Measurements from ENCODE around the gene CHRM4. TPM values are rescaled to one million over a fixed set of nuclear protein-coding genes. Genes with fewer than 3 reads are reported as not detected.
A peak's percentile ranks its signal among the peaks of the same experiment; 100 is the strongest.

The CHRM4 gene
- polyA plus RNA-seq, 2 of the 4 experiments (the other 2 are of a cell fraction): 0.17 to 0.28 TPM

DNA sequence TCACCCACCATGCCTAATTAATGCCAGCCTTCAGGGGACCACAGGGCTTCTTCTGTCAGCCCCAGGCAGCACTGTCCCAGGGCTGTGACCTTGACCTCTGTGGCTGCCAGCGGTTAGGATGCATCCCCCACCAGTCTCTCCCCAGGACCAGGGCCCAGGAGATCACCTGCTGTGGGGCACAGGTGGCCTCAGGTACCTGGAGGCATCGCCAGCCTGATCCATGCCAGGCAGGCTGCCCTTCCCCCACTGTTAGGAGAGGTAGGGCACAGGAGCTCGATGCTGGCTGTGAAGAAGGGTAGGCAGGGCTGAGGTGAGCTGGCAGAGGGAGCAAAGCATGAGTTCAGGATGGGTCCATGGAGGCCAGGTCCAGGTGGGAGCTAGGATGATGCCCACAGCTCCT is 26.8 kb downstream of the CHRM4 start:
- no peak for DNase-seq (ENCODE audit: low read depth in 1 of 2, low spot score in 1 of 2)
- H3K4me2 ChIP-seq: no peak overlapping the region
- H3K9me3 ChIP-seq: no peaks in the 10 kb centered on the region
- no peak overlapping the region for H3K27ac ChIP-seq
- 69% methylated on average over 2 of the region's 3 CpGs for WGBS (ENCODE audit: missing lambda C conversion rate)
- ChIA-PET POLR2A (no interaction called here), CTCF (interaction anchor here (0.8 to 19.6 kb wide), 7 partner anchors 14 to 124 kb away, joined by 3 to 325 read pairs (median 6); partner anchors contain the start of genes CHRM4 and DGKZ)
- no peak overlapping the region for H3K4me3 ChIP-seq
- no peak for ATAC-seq
- no peak for FAIRE-seq
- H3K4me1 ChIP-seq: peaks cover 10% of the 10 kb centered on the region
- TF ChIP-seq HEYL (CRISPR knock-in tag; IDR thresholded peaks at IDR 0.05) (no peak), MAFK (IDR thresholded peaks at IDR 0.05; ENCODE audit: partially characterized antibody) (no peak), CHD4 (IDR thresholded peaks at IDR 0.05; ENCODE audit: borderline replicate concordance) (no peak), HMGXB4 (CRISPR knock-in tag; IDR thresholded peaks at IDR 0.05; ENCODE audit: borderline replicate concordance) (no peak)

DNA sequence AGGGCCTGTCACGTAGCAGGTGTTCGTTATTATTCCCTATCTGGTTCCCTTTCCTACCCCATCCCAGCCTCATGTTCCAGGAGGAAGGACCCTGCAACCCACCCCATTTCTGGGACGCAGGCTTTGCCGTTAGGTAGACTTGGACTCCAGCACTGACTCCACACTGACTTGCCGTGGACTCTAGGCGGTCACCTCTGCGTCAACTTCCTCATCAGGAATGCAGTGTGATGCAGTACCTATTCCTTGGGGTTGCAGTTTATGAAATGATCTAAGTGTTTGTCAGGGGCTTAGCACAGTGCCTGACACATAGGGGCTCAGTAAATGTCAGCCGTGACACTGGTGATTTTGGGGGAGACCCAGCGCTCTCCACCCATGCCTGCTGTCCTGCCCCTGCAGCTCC is 27.5 kb downstream of the CHRM4 start:
- 91% methylated on average over 9 of the region's 9 CpGs for WGBS (ENCODE audit: missing lambda C conversion rate)
- no peak for ATAC-seq
- FAIRE-seq: no peak
- Histone ChIP-seq H3K4me1 (peaks cover 10% of the 10 kb centered on the region), H3K4me3 (no peak overlapping the region), H3K4me2 (no peak overlapping the region), H3K27ac (no peak overlapping the region), H3K9me3 (no peaks in the 10 kb centered on the region)
- ChIA-PET CTCF (interaction anchor here (1.1 to 19.6 kb wide), 5 partner anchors 9 to 123 kb away, joined by 5 to 325 read pairs (median 60); partner anchors contain the start of genes CHRM4 and DGKZ), POLR2A (no interaction called here)
- TF ChIP-seq EP300 (IDR thresholded peaks at IDR 0.05) (no peak), HDAC2 (IDR thresholded peaks at IDR 0.05) (no peak), TP53 (CRISPR knock-in tag; IDR thresholded peaks at IDR 0.05) (no peak), JUNB (IDR thresholded peaks at IDR 0.05) (no peak), RFX5 (IDR thresholded peaks at IDR 0.05) (no peak), NFE2L2 (conservative IDR thresholded peaks at IDR 0.05; ENCODE audit: low read length) (no peak), HOXB5 (CRISPR knock-in tag; IDR thresholded peaks at IDR 0.05) (no peak), BHLHE40 (IDR thresholded peaks at IDR 0.05; ENCODE audit: low read depth, low read length) (no peak), HOXB13 (CRISPR knock-in tag; IDR thresholded peaks at IDR 0.05; ENCODE audit: low read depth) (no peak), POLR2A (IDR thresholded peaks at IDR 0.05; ENCODE audit: low read length) (no peak), ZFP36 (IDR thresholded peaks at IDR 0.05; ENCODE audit: borderline replicate concordance, partially characterized antibody) (no peak), PHF8 (IDR thresholded peaks at IDR 0.05; ENCODE audit: borderline replicate concordance, low read depth) (no peak)
- DNase-seq (ENCODE audit: low read depth in 1 of 2, low spot score in 1 of 2): no peak

- POLR2A ChIA-PET: no interaction called here
- WGBS (ENCODE audit: missing lambda C conversion rate): 59% methylated on average over 11 of the region's 21 CpGs
- Histone ChIP-seq H3K27ac (peak overlapping the region in 1 of 2 experiments; percentile 32; a peak in 2 of 6 replicates), H3K4me3 (no peak overlapping the region), H3K9me3 (no peaks in the 10 kb centered on the region), H3K4me1 (peaks cover 10% of the 10 kb centered on the region), H3K4me2 (peak overlapping the region; percentile 14; the same call in 1 of the 3 replicates)
- no peak for FAIRE-seq
- ATAC-seq: no peak
- TF ChIP-seq KDM1A (IDR thresholded peaks at IDR 0.05; ENCODE audit: low read depth) (no peak), RARB (CRISPR knock-in tag; IDR thresholded peaks at IDR 0.05) (no peak)
- TF ChIP-seq, protein P1, sequence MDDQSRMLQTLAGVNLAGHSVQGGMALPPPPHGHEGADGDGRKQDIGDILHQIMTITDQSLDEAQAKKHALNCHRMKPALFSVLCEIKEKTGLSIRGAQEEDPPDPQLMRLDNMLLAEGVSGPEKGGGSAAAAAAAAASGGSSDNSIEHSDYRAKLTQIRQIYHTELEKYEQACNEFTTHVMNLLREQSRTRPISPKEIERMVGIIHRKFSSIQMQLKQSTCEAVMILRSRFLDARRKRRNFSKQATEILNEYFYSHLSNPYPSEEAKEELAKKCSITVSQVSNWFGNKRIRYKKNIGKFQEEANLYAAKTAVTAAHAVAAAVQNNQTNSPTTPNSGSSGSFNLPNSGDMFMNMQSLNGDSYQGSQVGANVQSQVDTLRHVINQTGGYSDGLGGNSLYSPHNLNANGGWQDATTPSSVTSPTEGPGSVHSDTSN (IDR thresholded peaks at IDR 0.05): no peak
- CTCF ChIA-PET: interaction anchor here (1.1 to 25.2 kb wide), 5 partner anchors 4 to 27 kb away, joined by 5 to 325 read pairs (median 220); partner anchors contain the start of genes CHRM4 and DGKZ
- no peak for DNase-seq (ENCODE audit: low read depth in 1 of 2, low spot score in 1 of 2)
Observed at GRCh38 chr11:46363455-46364005, 28.0 kb downstream of the CHRM4 start.
